Sigmoid colon (tissue), 7 donors: ENCODE data around the gene CD200. TPM values are rescaled to one million over a fixed set of nuclear protein-coding genes. Genes with fewer than 3 reads are reported as not detected.

ENCODE experiments used
- DNase-seq: peaks from one replicate; pipeline ENCODE4 v3.0.0-alpha.2; 2019
- H3K27ac ChIP-seq, 4 donors: fragments of 200-600 bp; sonication (generic); one replicate each; pipeline ENCODE4 v1.5.1; 2016 to 2019; ENCODE audit warnings: mild to moderate bottlenecking in 1 of 4
- H3K27me3 ChIP-seq, 3 donors: fragments of 200-600 bp; sonication (generic); one replicate each; pipeline ENCODE4 v1.5.1; 2019; ENCODE audit warnings: mild to moderate bottlenecking in 1 of 3
- H3K36me3 ChIP-seq, 4 donors: fragments of 200-600 bp; sonication (generic); one replicate each; pipeline ENCODE4 v1.5.1; 2016 to 2019
- H3K4me1 ChIP-seq, 4 donors: fragments of 200-600 bp; sonication (generic); one replicate each; pipeline ENCODE4 v1.5.1; 2017 to 2019
- H3K4me3 ChIP-seq, 4 donors: fragments of 200-600 bp; sonication (generic); one replicate each; pipeline ENCODE4 v1.5.1; 2017 to 2019; ENCODE audit warnings: mild to moderate bottlenecking in 2 of 4, moderate library complexity in 1 of 4
- H3K9me3 ChIP-seq, 4 donors: fragments of 200-600 bp in 3 of 4; sonication (generic) in 3 of 4; one replicate each; pipeline versions ENCODE4 v1.5.1 to v1.6.1; 2013 to 2019
- EP300 ChIP-seq, 4 donors: sonication (generic); formaldehyde crosslinking; IDR thresholded peaks; one replicate each; pipeline ENCODE4 v1.6.1; 2017; ENCODE audit warnings: antibody characterized with exemption in 4 of 4
- POLR2A ChIP-seq, 2 donors: fragments of 450-650 bp; IDR thresholded peaks; one replicate each; pipeline ENCODE4 v1.6.1; 2016; ENCODE audit warnings: antibody characterized with exemption in 2 of 2, mild to moderate bottlenecking in 2 of 2, moderate library complexity in 2 of 2
- POLR2AphosphoS5 ChIP-seq, 4 donors: sonication (generic); formaldehyde crosslinking; IDR thresholded peaks; one replicate each; pipeline ENCODE4 v1.6.1; 2017; ENCODE audit warnings: antibody characterized with exemption in 4 of 4
- WGBS, 2 donors: extraction: QIAGEN DNeasy Blood & Tissue Kit; methylation state at CpG; one replicate each; pipeline ENCODE4 v1.1.7; 2013; 5-methylcytosine and 5-hydroxymethylcytosine counted together
- intact Hi-C: fragments of 100-400 bp; cut with DNase I; formaldehyde crosslinking; loops from one replicate; pipeline ENCODE4 v1.15.1; 2023
- polyA plus RNA-seq, 3 donors: library from polyadenylated mRNA; stranded (reverse); fragments of 200-250 nt; gene quantifications; one replicate each; pipeline ENCODE4 v1.2.3, GENCODE V29; 2013
- total RNA-seq, 4 donors: library from RNA; depleted of rRNA; stranded (reverse); fragments of >200 nt; gene quantifications; one replicate each; pipeline ENCODE4 v1.1.0, GENCODE V29; 2016
- TF ChIP-seq, protein P1 (sequence below), 4 experiments: fragments of 450-650 bp in 3 of 4; fragments of 200-600 bp in 1 of 4; IDR thresholded peaks; one replicate each; pipeline ENCODE4 v1.5.1; 2016 to 2019; ENCODE audit warnings: antibody characterized with exemption in 4 of 4, mild to moderate bottlenecking in 3 of 4, moderate library complexity in 2 of 4
- donor health status: healthy with polysubstance abuse.
- donor health status: Bipolar disorder and iron deficiency.
- donor health status: healthy.

Gene CD200
- total and polyA plus RNA-seq, 7 donors = 1.2 to 13.0 (median 4.6) TPM

GRCh38 chr3:112353365-112353764, 20.4 kb downstream of the CD200 start:
- Histone ChIP-seq H3K4me1 (no peaks in the 10 kb centered on the region), H3K27ac (no peak overlapping the region), H3K36me3 (peaks cover 0 to 5% (median 0%) of the 10 kb centered on the region in 4 donors), H3K4me3 (no peak overlapping the region), H3K9me3 (no peaks in the 10 kb centered on the region), H3K27me3 (no peaks in the 10 kb centered on the region)
- intact Hi-C loops = no loop called here
- TF ChIP-seq POLR2A (IDR thresholded peaks at IDR 0.05) (no peak), POLR2AphosphoS5 (IDR thresholded peaks at IDR 0.05) (no peak), EP300 (IDR thresholded peaks at IDR 0.05) (no peak)
- TF ChIP-seq, protein P1, sequence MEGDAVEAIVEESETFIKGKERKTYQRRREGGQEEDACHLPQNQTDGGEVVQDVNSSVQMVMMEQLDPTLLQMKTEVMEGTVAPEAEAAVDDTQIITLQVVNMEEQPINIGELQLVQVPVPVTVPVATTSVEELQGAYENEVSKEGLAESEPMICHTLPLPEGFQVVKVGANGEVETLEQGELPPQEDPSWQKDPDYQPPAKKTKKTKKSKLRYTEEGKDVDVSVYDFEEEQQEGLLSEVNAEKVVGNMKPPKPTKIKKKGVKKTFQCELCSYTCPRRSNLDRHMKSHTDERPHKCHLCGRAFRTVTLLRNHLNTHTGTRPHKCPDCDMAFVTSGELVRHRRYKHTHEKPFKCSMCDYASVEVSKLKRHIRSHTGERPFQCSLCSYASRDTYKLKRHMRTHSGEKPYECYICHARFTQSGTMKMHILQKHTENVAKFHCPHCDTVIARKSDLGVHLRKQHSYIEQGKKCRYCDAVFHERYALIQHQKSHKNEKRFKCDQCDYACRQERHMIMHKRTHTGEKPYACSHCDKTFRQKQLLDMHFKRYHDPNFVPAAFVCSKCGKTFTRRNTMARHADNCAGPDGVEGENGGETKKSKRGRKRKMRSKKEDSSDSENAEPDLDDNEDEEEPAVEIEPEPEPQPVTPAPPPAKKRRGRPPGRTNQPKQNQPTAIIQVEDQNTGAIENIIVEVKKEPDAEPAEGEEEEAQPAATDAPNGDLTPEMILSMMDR (IDR thresholded peaks at IDR 0.05) = no peak
- DNase-seq = no peak
- WGBS, 2 donors = 87 to 90% methylated on average over 3 of the region's 3 CpGs

- WGBS, 2 donors = 94 to 95% methylated on average over 2 of the region's 2 CpGs
- peaks cover 0 to 4% (median 0%) of the 10 kb centered on the region in 4 donors for H3K36me3 ChIP-seq
- no peaks in the 10 kb centered on the region for H3K9me3 ChIP-seq
- no peak overlapping the region for H3K27ac ChIP-seq
- peaks cover 0 to under 1% (median 0%) of the 10 kb centered on the region in 4 donors for H3K4me1 ChIP-seq
- intact Hi-C loops = no loop called here
- DNase-seq = no peak
- no peak overlapping the region for H3K4me3 ChIP-seq
- no peaks in the 10 kb centered on the region for H3K27me3 ChIP-seq
- no peak for TF ChIP-seq POLR2A (IDR thresholded peaks at IDR 0.05)
- TF ChIP-seq POLR2AphosphoS5 (IDR thresholded peaks at IDR 0.05) = no peak
- TF ChIP-seq, protein P1 (IDR thresholded peaks at IDR 0.05) = no peak
- no peak for TF ChIP-seq EP300 (IDR thresholded peaks at IDR 0.05)
These were observed 21.8 kb downstream of the CD200 start for GRCh38 chr3:112354642-112355306.

- 76 to 80% methylated on average over 5 of the region's 5 CpGs for WGBS, 2 donors
- H3K36me3 ChIP-seq = no peaks in the 10 kb centered on the region
- H3K4me1 ChIP-seq = peaks cover 0 to 5% (median under 1%) of the 10 kb centered on the region in 4 donors
- no peak overlapping the region for H3K27ac ChIP-seq
- H3K27me3 ChIP-seq = no peaks in the 10 kb centered on the region
- no peaks in the 10 kb centered on the region for H3K9me3 ChIP-seq
- H3K4me3 ChIP-seq = no peak overlapping the region
- TF ChIP-seq, protein P1 (IDR thresholded peaks at IDR 0.05) = no peak
- no peak for TF ChIP-seq EP300 (IDR thresholded peaks at IDR 0.05)
- TF ChIP-seq POLR2A (IDR thresholded peaks at IDR 0.05) = no peak
- TF ChIP-seq POLR2AphosphoS5 (IDR thresholded peaks at IDR 0.05) = no peak
- DNase-seq = no peak
- intact Hi-C loops = no loop called here
These were observed 22.3 kb downstream of the CD200 start for GRCh38 chr3:112355307-112355687.

GRCh38 chr3:112357930-112358780, 25.2 kb downstream of the CD200 start:
- no peaks in the 10 kb centered on the region for H3K27me3 ChIP-seq
- peak overlapping the region; percentile 42 to 64 (median 52) for H3K27ac ChIP-seq
- no peak for DNase-seq
- H3K36me3 ChIP-seq = no peaks in the 10 kb centered on the region
- TF ChIP-seq EP300 (IDR thresholded peaks at IDR 0.05) (no peak), POLR2AphosphoS5 (IDR thresholded peaks at IDR 0.05) (peak in 1 of 4 donors; percentile 43)
- no peak overlapping the region for H3K4me3 ChIP-seq
- peaks cover 0 to 16% (median 6%) of the 10 kb centered on the region in 4 donors for H3K4me1 ChIP-seq
- WGBS, 2 donors = 72 to 89% methylated on average over 12 of the region's 12 CpGs
- intact Hi-C loops = no loop called here
- H3K9me3 ChIP-seq = no peaks in the 10 kb centered on the region

- Histone ChIP-seq H3K27me3 (no peaks in the 10 kb centered on the region), H3K4me3 (no peak overlapping the region), H3K36me3 (no peaks in the 10 kb centered on the region), H3K9me3 (no peaks in the 10 kb centered on the region), H3K27ac (peak overlapping the region in 3 of 4 donors; percentile 38 to 64 (median 57)), H3K4me1 (peaks cover 0 to 16% (median 7%) of the 10 kb centered on the region in 4 donors)
- intact Hi-C loops = no loop called here
- WGBS, 2 donors = 70 to 75% methylated on average over 2 of the region's 2 CpGs
- no peak for DNase-seq
- no peak for TF ChIP-seq POLR2A (IDR thresholded peaks at IDR 0.05)
- no peak for TF ChIP-seq EP300 (IDR thresholded peaks at IDR 0.05)
- TF ChIP-seq POLR2AphosphoS5 (IDR thresholded peaks at IDR 0.05) = peak in 1 of 4 donors; percentile 8
These were observed 27.6 kb downstream of the CD200 start for GRCh38 chr3:112360561-112360960.
